ENCODE measurements around the gene CCSER1.

The CCSER1 gene

DNA sequence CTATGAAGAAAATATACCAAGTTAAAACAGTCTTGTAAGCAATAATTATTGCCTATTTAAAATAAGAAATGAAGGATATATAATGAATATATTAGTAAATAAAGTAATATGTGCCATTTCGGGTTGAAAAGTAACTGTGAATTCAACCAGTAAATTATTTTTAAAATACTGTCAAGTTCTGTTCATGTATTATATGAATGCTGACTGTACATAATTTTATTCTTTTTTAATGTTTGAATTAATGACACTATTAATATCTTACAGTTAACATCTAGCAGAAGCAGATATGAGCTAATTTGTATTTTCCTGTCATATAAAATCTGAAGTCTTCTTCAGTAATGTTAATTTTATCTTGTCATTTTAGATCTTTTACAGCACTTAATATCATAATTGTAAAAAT lies 632.9 kb downstream of the CCSER1 start:
- TF ChIP-seq, protein P1, sequence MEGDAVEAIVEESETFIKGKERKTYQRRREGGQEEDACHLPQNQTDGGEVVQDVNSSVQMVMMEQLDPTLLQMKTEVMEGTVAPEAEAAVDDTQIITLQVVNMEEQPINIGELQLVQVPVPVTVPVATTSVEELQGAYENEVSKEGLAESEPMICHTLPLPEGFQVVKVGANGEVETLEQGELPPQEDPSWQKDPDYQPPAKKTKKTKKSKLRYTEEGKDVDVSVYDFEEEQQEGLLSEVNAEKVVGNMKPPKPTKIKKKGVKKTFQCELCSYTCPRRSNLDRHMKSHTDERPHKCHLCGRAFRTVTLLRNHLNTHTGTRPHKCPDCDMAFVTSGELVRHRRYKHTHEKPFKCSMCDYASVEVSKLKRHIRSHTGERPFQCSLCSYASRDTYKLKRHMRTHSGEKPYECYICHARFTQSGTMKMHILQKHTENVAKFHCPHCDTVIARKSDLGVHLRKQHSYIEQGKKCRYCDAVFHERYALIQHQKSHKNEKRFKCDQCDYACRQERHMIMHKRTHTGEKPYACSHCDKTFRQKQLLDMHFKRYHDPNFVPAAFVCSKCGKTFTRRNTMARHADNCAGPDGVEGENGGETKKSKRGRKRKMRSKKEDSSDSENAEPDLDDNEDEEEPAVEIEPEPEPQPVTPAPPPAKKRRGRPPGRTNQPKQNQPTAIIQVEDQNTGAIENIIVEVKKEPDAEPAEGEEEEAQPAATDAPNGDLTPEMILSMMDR (IDR thresholded peaks at IDR 0.05; ENCODE audit: control extremely low read depth, extremely low read depth, low read depth, missing control alignments): no peak
- ChIA-PET POLR2A (no interaction called here), CTCF (interaction anchor here (0.9 kb wide), 1 partner anchor 54 kb away, joined by 3 read pairs; no protein-coding TSS in a partner anchor)
- DNase-seq (ENCODE audit: extremely low spot score): no peak

DNA sequence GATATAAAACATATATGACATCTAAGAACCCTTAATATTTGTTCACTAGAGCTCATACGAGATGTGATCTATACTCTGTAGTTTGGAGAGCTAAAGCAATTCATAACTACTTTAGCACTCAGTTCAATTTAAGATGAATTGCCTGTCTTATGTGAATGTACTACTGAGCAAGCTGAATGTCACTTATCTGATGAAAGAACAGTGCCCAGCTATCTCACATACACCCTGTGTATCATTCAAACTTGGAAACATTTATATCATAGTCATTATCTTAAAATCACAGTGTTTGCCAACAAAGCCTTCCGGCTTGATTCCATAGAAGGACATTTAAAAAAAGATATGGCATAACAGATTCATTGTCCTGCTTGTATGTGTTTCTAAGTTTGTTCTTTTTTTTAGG lies 639.6 kb downstream of the CCSER1 start:
- ChIA-PET CTCF (no interaction called here), POLR2A (no interaction called here)
- no peak for DNase-seq (ENCODE audit: extremely low spot score)
- TF ChIP-seq, protein P1 (IDR thresholded peaks at IDR 0.05; ENCODE audit: control extremely low read depth, extremely low read depth, low read depth, missing control alignments): no peak

DNA sequence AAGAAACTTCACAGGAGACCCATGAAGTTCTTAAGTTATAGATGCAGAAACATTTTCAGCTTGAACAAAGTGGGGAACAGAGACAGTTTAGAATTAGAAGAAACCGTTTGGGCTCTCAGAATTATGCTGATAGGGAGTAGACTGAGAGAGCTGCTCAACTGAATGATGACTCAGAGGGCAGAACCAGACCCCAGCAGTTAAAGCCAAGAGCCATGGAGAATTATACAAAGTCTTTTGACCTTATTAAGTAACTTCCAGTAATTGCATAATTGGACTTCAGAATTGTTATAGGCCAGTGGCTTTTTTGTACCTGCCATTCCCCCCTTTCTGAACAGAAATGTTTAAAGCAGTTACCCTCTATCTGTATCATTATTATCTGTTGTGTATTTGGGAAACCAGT lies 642.1 kb downstream of the CCSER1 start:
- POLR2A ChIA-PET: no interaction called here

DNA sequence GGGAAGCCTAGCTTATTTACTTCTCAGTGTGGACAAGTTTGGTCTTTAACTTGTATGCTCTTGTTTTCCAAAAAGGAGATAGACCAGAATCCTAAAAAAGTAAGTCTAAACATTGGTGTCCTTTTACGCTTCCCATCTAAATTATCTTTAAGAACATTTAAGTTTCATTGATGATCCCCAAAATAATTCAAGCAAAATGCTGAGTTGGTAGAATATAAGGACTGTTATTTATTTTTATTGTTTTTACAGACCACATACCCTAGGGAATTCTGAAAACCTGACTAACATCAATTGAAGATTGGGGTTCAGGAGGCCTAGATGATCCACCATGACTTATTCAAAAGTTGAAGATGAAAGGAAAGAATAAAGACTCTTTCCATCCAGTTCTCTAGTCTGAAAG lies 653.0 kb downstream of the CCSER1 start:
- TF ChIP-seq, protein P1 (IDR thresholded peaks at IDR 0.05; ENCODE audit: control extremely low read depth, extremely low read depth, low read depth, missing control alignments): no peak
- CTCF ChIA-PET: no interaction called here
- POLR2A ChIA-PET: no interaction called here
- no peak for DNase-seq (ENCODE audit: extremely low spot score)

More for the DNA sequence above, 642.1 kb downstream of the CCSER1 start:
- CTCF ChIA-PET: no interaction called here
- TF ChIP-seq, protein P1 (IDR thresholded peaks at IDR 0.05; ENCODE audit: control extremely low read depth, extremely low read depth, low read depth, missing control alignments): no peak
- DNase-seq (ENCODE audit: extremely low spot score): no peak

DNA sequence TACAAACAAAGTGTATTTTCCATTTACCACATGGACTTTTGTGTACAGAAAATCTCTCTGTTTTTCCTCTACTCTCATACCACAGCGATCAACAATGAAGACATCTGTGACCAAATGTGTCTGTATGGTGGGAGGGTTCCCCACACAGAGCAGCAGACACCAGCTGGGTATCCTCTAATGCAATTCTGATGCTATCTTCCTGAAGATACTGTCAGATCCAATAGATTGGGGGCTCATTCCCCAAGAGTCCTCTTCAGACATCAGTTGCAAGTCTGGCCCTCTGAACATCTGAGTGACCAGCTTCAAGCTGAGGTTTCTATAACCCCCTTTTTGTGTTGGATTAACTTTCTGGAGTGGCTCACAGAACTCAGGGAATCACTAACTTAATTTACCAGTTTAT lies 659.4 kb downstream of the CCSER1 start:
- CTCF ChIA-PET: no interaction called here
- POLR2A ChIA-PET: no interaction called here
- DNase-seq (ENCODE audit: extremely low spot score): no peak
- TF ChIP-seq, protein P1 (IDR thresholded peaks at IDR 0.05; ENCODE audit: control extremely low read depth, extremely low read depth, low read depth, missing control alignments): no peak

DNA sequence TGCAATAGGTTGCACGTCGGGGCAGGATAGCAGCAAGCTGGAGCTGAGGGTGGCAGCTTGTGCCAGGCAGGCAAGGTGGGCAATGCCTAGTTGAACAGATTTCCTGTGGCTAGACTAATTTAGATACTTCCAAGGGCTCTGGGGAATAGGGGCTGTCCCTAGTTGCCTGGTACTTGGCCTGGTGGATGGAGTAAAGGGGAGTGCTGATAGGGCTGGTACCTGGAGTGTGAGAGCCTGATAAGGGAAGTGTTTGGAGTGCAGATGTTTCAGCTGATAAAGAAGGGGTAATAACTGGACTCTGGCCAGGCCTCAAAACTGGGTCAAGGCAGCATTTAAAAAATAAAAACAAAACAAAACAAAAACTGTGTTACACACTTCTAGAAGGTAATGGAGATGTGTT lies 665.5 kb downstream of the CCSER1 start:
- ChIA-PET CTCF (interaction anchor here (0.9 kb wide), 1 partner anchor 17 kb away, joined by 3 read pairs; no protein-coding TSS in a partner anchor), POLR2A (no interaction called here)
- TF ChIP-seq, protein P1 (IDR thresholded peaks at IDR 0.05; ENCODE audit: control extremely low read depth, extremely low read depth, low read depth, missing control alignments): no peak
- no peak for DNase-seq (ENCODE audit: extremely low spot score)

DNA sequence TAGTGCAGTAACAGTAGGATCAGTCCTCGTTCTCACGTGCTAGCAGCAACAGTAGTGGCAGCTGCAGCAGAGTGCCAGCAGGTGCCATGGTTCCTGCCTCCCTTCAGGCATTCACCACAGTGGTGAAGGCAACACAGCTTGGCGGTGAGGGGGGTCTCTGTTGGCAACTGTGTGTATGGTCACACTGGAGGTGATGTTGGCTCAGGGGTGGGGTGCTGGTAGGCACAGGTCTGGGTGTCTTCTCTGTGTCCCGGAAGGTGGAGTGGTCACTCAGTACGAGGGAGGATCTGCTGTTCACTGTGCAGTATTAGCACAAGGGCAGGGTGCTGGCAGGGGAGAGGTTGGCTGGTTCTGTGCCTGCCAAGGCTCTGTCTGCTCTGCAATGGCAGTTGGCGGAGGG lies 671.8 kb downstream of the CCSER1 start:
- ChIA-PET CTCF (interaction anchor here (1.2 kb wide), 1 partner anchor 15 kb away, joined by 4 read pairs; no protein-coding TSS in a partner anchor), POLR2A (no interaction called here)
- TF ChIP-seq, protein P1 (IDR thresholded peaks at IDR 0.05; ENCODE audit: control extremely low read depth, extremely low read depth, low read depth, missing control alignments): no peak
- no peak for DNase-seq (ENCODE audit: extremely low spot score)
